ENCODE data around the gene DOCK9. TPM values are rescaled to one million over a fixed set of nuclear protein-coding genes. Genes with fewer than 3 reads are reported as not detected.

Gene DOCK9
- total RNA-seq, 2 experiments from 2014 or later: 129 to 132 TPM

DNA sequence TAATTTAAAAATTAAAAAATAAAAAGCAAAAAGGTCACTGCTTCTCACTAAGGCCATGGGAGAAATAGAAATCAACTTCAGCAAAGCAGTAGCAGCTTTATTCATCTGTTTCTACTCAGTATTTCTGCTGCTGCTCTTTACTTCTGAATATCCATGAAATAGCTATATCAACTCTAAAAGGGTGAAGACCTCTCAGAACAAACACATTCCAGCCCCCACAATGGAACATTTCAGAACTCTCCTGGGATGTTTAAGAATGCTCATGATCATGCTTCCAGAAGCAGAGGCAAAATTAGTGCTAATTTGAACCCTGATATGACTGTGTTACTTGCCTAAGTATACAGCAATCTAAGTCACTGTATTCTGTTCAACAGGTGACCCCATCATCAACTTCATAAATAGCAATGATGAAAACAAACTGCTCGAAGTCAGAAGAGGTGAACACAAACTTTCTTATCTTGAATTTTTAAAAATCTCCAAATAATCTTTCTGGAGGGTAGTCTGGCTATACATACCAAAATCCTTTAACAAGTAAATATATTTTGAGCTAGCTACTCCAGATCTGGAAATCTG is 29.6 kb upstream of the DOCK9 start:
- H3K4me3 Mint-ChIP-seq: no peak overlapping the region
- ChIA-PET POLR2A (no interaction called here), CTCF (no interaction called here)
- no peaks in the 10 kb centered on the region for H3K27me3 Mint-ChIP-seq
- no peak for DNase-seq
- H3K9me3 Mint-ChIP-seq: no peaks in the 10 kb centered on the region
- H3K27ac Mint-ChIP-seq: no peak overlapping the region
- peaks cover 42% of the 10 kb centered on the region for H3K4me1 Mint-ChIP-seq
- peaks cover 11% of the 10 kb centered on the region for H3K36me3 Mint-ChIP-seq (ENCODE audit: low read depth)

- Mint-ChIP-seq H3K27me3 (no peaks in the 10 kb centered on the region), H3K36me3 (ENCODE audit: low read depth) (peaks cover 10% of the 10 kb centered on the region), H3K27ac (no peak overlapping the region), H3K4me3 (no peak overlapping the region), H3K9me3 (no peaks in the 10 kb centered on the region), H3K4me1 (peaks cover 61% of the 10 kb centered on the region)
- DNase-seq: no peak
- POLR2A ChIA-PET: no interaction called here
- CTCF ChIA-PET: interaction anchor here (0.7 kb wide), 2 partner anchors 131 to 155 kb away, joined by 4 read pairs; no protein-coding TSS in a partner anchor
These were observed 27.7 kb upstream of the DOCK9 start for GRCh38 chr13:99005609-99006008.

DNA sequence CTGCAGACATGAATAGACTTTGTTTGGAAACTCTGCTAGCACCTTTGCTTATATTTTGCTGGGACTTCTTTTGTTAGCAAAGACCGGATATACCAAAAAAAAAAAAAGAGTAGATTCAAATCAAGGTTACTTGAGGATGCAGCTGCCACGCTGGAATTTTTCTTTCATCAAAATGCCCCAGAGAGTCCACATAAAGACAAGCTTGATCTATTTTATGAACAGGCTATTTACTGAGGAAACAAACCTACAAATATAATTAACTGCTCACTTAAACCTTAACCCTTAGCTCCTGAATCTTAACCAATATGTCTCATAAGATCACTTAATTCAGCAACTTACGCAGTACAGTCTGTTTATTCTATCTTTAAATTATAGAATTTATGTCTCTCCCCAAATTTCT is 27.1 kb upstream of the DOCK9 start:
- H3K36me3 Mint-ChIP-seq (ENCODE audit: low read depth): peaks cover 10% of the 10 kb centered on the region

DNA sequence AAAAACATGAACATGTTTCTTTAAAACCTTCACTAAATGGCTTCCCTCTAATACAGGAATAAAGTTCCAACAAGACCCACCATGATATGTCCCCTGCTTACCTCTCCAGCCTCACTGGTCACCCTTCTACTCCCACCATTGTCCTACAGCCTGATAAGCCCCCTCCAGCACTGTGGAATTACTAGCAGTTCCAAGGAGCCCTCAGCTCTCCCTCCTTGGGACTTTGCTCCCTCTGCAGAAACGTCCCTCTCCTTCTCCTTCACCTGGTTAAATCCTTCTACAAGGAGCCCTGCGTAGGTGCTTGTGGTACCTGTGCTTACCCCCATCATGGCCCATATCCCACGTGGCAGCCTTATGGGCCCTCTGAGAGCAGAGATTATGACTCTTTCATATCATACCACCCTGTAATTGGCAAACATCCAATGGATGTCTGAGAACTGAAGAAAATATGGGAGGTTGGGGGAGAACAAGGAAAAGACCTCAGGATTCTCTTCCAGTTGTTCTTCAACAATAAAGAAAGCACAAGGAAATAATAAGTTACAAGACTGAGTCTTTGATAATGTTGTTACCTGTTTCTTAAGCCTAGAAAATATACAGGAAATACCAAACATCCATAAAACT is 26.1 kb upstream of the DOCK9 start:
- peaks cover 64% of the 10 kb centered on the region for H3K4me1 Mint-ChIP-seq
- CTCF ChIA-PET: no interaction called here
- POLR2A ChIA-PET: no interaction called here

More for the DNA sequence above, 27.1 kb upstream of the DOCK9 start:
- no peak for DNase-seq
- POLR2A ChIA-PET: no interaction called here
- no peak overlapping the region for H3K27ac Mint-ChIP-seq
- CTCF ChIA-PET: interaction anchor here (0.7 kb wide), 2 partner anchors 131 to 155 kb away, joined by 4 read pairs; no protein-coding TSS in a partner anchor
- no peak overlapping the region for H3K4me3 Mint-ChIP-seq
- peaks cover 62% of the 10 kb centered on the region for H3K4me1 Mint-ChIP-seq
- no peaks in the 10 kb centered on the region for H3K9me3 Mint-ChIP-seq
- H3K27me3 Mint-ChIP-seq: no peaks in the 10 kb centered on the region

DNA sequence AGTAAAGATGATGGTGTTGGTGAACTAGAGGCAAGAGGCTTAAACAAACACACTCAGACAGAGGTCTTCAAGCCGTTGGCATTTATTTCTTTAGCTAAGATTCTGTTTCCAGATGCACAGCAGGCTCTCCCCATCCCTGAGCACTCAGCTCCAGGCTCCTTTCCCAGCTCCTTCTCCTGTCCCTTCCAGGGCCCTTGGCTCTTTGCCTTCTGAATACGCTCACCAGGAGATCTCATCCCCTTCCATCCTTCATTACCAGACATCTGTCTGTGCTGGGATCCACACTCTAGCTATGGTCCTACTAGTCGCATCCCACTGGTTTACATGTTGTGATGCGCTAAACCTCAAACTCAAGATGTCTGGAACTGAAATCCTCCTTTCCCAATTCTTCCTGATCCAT is 25.3 kb upstream of the DOCK9 start:
- ChIA-PET CTCF (interaction anchor here (1.0 kb wide), 1 partner anchor 11 kb away, joined by 3 read pairs; no protein-coding TSS in a partner anchor), POLR2A (no interaction called here)
- H3K36me3 Mint-ChIP-seq (ENCODE audit: low read depth): peaks cover 16% of the 10 kb centered on the region
- H3K4me1 Mint-ChIP-seq: peaks cover 72% of the 10 kb centered on the region
- no peak for DNase-seq
- no peak overlapping the region for H3K27ac Mint-ChIP-seq
- H3K4me3 Mint-ChIP-seq: no peak overlapping the region
- no peaks in the 10 kb centered on the region for H3K27me3 Mint-ChIP-seq
- H3K9me3 Mint-ChIP-seq: no peaks in the 10 kb centered on the region

More for the DNA sequence above, 26.1 kb upstream of the DOCK9 start:
- no peaks in the 10 kb centered on the region for H3K9me3 Mint-ChIP-seq
- H3K27ac Mint-ChIP-seq: no peak overlapping the region
- no peaks in the 10 kb centered on the region for H3K27me3 Mint-ChIP-seq
- H3K36me3 Mint-ChIP-seq (ENCODE audit: low read depth): peaks cover 12% of the 10 kb centered on the region
- DNase-seq: no peak
- H3K4me3 Mint-ChIP-seq: no peak overlapping the region

GRCh38 chr13:99002172-99002710 is 24.4 kb upstream of the DOCK9 start:
- peaks cover 17% of the 10 kb centered on the region for H3K36me3 Mint-ChIP-seq (ENCODE audit: low read depth)
- H3K9me3 Mint-ChIP-seq: no peaks in the 10 kb centered on the region
- DNase-seq: no peak
- H3K4me3 Mint-ChIP-seq: no peak overlapping the region
- H3K4me1 Mint-ChIP-seq: peaks cover 78% of the 10 kb centered on the region
- CTCF ChIA-PET: interaction anchor here (0.9 to 1.9 kb wide), 2 partner anchors 15 kb away, joined by 3 to 4 read pairs; no protein-coding TSS in a partner anchor
- POLR2A ChIA-PET: no interaction called here
- no peaks in the 10 kb centered on the region for H3K27me3 Mint-ChIP-seq
- H3K27ac Mint-ChIP-seq: peak overlapping the region; percentile 21

DNA sequence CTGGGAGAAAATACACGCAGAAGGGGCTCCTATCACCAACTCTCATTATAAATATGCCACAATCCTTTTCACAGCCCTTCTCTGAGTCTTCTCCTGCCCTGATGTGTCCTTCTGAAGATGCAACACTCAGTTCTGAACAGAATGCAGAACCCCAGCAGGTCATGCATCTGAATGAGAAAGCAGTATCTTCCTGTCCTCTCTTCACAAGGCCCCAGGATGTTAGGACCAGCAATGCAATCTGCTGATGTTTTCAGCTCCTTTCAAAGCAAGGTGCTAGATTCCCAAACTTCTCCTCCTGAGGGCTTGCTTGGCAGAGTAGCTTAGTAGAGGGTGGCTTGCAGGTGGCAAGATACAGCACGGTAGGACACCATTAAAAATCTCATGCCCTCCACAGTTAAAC is 22.3 kb upstream of the DOCK9 start:
- Mint-ChIP-seq H3K36me3 (ENCODE audit: low read depth) (peaks cover 25% of the 10 kb centered on the region), H3K4me1 (peaks cover 90% of the 10 kb centered on the region), H3K27ac (peak overlapping the region; percentile 4), H3K4me3 (no peak overlapping the region), H3K9me3 (no peaks in the 10 kb centered on the region), H3K27me3 (no peaks in the 10 kb centered on the region)
- ChIA-PET POLR2A (no interaction called here), CTCF (interaction anchor here (1.9 kb wide), 1 partner anchor 18 kb away, joined by 4 read pairs; no protein-coding TSS in a partner anchor)
- no peak for DNase-seq

DNA sequence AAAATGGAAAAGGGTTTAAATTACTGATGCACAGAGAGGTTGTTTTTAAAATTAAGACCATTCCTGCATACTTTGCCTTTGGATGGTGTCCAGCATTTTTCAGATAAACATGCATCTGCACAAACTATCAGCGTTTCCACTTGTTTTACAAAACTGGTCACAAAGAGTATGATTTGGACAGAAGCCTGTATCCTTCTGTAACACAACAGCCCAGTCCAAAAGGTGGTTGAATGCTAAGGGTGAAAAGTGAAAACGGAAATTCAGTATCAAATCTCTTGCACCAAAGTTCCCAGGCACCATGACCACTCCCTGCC is 21.7 kb upstream of the DOCK9 start:
- Mint-ChIP-seq H3K27ac (no peak overlapping the region), H3K4me3 (no peak overlapping the region), H3K36me3 (ENCODE audit: low read depth) (peaks cover 28% of the 10 kb centered on the region), H3K9me3 (no peaks in the 10 kb centered on the region), H3K27me3 (no peaks in the 10 kb centered on the region), H3K4me1 (peaks cover 90% of the 10 kb centered on the region)
- DNase-seq: no peak
- POLR2A ChIA-PET: no interaction called here
- CTCF ChIA-PET: no interaction called here

GRCh38 chr13:98998831-98999638 is 21.2 kb upstream of the DOCK9 start:
- Mint-ChIP-seq H3K27ac (peak overlapping the region; percentile 68), H3K27me3 (no peaks in the 10 kb centered on the region), H3K4me1 (peaks cover 94% of the 10 kb centered on the region), H3K36me3 (ENCODE audit: low read depth) (peaks cover 28% of the 10 kb centered on the region), H3K9me3 (no peaks in the 10 kb centered on the region), H3K4me3 (peak overlapping the region; percentile 7)
- CTCF ChIA-PET: interaction anchor here (1.0 kb wide), 1 partner anchor 178 kb away, joined by 3 read pairs; no protein-coding TSS in a partner anchor
- POLR2A ChIA-PET: no interaction called here
- DNase-seq: peak; percentile 30

DNA sequence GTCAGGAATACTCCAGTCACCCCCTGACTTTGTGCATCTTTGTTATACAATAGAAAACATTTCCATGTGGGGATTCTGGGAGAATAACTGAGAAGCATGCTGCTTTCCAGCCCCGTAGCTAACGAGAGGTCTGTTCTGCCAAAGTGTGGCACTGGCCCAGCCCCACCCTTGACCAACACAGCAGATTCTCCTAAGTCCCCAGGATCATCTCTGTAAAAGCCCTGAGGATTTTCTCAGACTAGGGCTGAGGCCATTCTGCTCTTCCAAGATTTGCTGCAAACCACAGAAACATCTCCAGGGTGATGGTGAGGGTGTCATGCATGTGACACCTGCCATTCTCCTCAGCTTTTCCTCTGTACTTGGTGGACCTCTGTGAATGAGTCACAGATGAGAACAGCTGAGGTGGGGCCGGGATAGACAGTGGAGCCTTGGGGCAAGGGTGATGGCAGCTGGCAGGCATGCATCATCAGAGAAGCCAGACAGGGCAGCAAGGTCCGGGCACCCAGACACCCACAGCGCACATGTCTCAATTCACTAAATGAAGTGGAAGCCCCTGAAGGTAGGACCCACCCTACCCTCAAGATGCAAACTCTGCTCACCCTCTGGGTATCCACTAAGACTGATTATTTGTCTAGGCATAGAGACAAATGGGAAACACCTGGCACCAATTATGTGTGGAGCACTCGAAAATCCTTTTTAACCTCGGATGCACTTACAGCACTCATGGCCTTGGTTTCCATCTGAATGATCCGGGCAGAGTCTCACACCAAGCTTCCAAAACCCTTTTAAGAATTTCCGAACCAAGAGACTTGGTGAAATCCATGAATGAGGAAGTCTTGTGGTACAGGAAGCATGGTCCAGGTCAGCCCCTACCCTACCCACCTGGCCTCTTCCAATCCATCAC is 20.1 kb upstream of the DOCK9 start:
- no peaks in the 10 kb centered on the region for H3K9me3 Mint-ChIP-seq
- H3K27ac Mint-ChIP-seq: no peak overlapping the region
- H3K4me1 Mint-ChIP-seq: peaks cover 88% of the 10 kb centered on the region
- H3K27me3 Mint-ChIP-seq: no peaks in the 10 kb centered on the region
- no peak for DNase-seq
- POLR2A ChIA-PET: no interaction called here
- CTCF ChIA-PET: interaction anchor here (1.0 to 1.2 kb wide), 2 partner anchors 11 to 179 kb away, joined by 3 to 4 read pairs; no protein-coding TSS in a partner anchor
- peaks cover 30% of the 10 kb centered on the region for H3K36me3 Mint-ChIP-seq (ENCODE audit: low read depth)
- H3K4me3 Mint-ChIP-seq: no peak overlapping the region

DNA sequence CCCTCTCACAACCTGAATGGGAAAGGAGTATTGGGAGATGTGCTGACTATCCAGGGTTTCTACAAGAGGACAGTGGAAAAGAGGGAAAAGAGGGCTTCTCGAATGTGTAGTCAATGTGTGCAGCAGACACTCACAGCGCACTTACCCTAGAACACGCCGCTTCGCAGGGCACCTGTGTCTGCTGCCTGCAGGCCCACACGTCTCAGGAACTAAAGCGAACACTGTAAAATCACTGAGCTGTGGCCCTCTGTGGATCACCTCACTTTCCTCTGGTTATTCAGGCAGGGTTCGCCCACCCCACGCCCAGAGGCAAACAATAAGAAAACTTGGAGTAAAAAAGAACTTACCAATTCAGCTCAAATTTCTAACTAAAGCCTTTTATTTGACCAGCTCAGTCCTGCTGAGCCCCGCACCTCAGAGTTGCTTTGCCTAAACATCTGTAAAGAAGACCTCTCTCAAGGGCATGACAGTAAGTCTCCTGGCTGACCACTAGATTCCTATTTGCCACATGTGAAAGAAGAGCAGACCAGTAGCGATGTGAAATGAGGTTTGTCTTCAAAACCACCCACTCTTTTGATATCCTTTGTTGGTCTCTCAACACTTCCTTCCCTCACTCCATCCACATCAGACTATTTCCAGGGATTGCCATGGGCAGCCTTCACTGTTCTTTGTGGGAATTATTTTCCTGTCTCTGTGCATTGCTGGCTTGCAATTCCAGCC is 19.3 kb upstream of the DOCK9 start:
- Mint-ChIP-seq H3K27ac (no peak overlapping the region), H3K9me3 (no peaks in the 10 kb centered on the region), H3K4me3 (no peak overlapping the region), H3K36me3 (ENCODE audit: low read depth) (peaks cover 37% of the 10 kb centered on the region), H3K4me1 (peaks cover 85% of the 10 kb centered on the region), H3K27me3 (no peaks in the 10 kb centered on the region)
- no peak for DNase-seq
- POLR2A ChIA-PET: no interaction called here
- CTCF ChIA-PET: interaction anchor here (1.2 kb wide), 1 partner anchor 10 kb away, joined by 4 read pairs; no protein-coding TSS in a partner anchor

DNA sequence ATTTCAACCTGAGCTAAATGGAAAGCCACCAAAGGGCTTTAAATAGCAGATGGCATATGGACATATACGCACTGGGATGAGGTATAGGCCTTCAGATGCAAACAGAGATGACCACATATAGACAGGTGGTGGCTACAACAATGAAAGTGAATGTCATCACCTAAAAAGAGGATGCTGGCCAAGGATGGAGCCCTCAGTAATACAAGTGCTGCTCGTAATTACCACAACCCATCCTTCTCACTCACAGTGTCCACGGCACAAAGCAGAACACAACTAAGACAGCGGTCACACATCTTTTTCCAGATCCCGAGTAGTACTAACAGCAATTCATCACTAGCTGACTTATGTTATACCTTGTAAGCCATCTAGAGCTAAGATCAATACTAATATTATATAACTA is 18.2 kb upstream of the DOCK9 start:
- no peak overlapping the region for H3K27ac Mint-ChIP-seq
- no peak overlapping the region for H3K4me3 Mint-ChIP-seq
- DNase-seq: no peak
- ChIA-PET POLR2A (no interaction called here), CTCF (interaction anchor here (0.6 kb wide), 1 partner anchor 185 kb away, joined by 3 read pairs; no protein-coding TSS in a partner anchor)
- peaks cover 37% of the 10 kb centered on the region for H3K36me3 Mint-ChIP-seq (ENCODE audit: low read depth)
- H3K9me3 Mint-ChIP-seq: no peaks in the 10 kb centered on the region
- H3K4me1 Mint-ChIP-seq: peaks cover 74% of the 10 kb centered on the region
- H3K27me3 Mint-ChIP-seq: no peaks in the 10 kb centered on the region
